ENCODE measurements around the gene AGER. TPM values are rescaled to one million over a fixed set of nuclear protein-coding genes. Genes with fewer than 3 reads are reported as not detected.

The AGER gene
- polyA plus RNA-seq, 1 of the 3 experiments (the other 2 are of a cell fraction) = 3.5 TPM

- POLR2A ChIA-PET = no interaction called here
- 67% methylated on average over 4 of the region's 4 CpGs for WGBS (ENCODE audit: low lambda C conversion rate)
These were observed 50.3 kb downstream of the AGER start for GRCh38 chr6:32133786-32134185.

GRCh38 chr6:32132110-32132509, 51.9 kb downstream of the AGER start:
- H2AFZ ChIP-seq (ENCODE audit: low read depth) = no peak overlapping the region
- H3K27ac ChIP-seq (ENCODE audit: low read depth in 2 of 2, low read length in 1 of 2) = no peak overlapping the region
- H3K4me2 ChIP-seq = no peak overlapping the region
- H3K79me2 ChIP-seq (ENCODE audit: insufficient read depth) = peaks cover 19% of the 10 kb centered on the region; the same call in 1 of the 2 replicates
- POLR2A ChIA-PET = no interaction called here
- no peaks in the 10 kb centered on the region for H3K27me3 ChIP-seq (ENCODE audit: insufficient read depth)
- CTCF ChIA-PET = interaction anchor here (6.2 kb wide), 1 partner anchor 14 kb away, joined by 43 read pairs; no protein-coding TSS in a partner anchor
- H3K9me3 ChIP-seq = no peaks in the 10 kb centered on the region
- no peak for DNase-seq
- H3K9ac ChIP-seq = no peak overlapping the region
- H4K20me1 ChIP-seq (ENCODE audit: insufficient read depth) = no peaks in the 10 kb centered on the region
- peaks cover 11 to 17% of the 10 kb centered on the region in 2 experiments; a peak in 2 of 4 replicates for H3K4me1 ChIP-seq (ENCODE audit: control insufficient read depth in 1 of 2, insufficient read depth in 2 of 2, low read depth in 1 of 2, low read length in 1 of 2)
- H3F3A ChIP-seq (replicated peaks; ENCODE audit: insufficient read depth) = peaks cover 5% of the 10 kb centered on the region
- no peak for TF ChIP-seq ZBTB33 (IDR thresholded peaks at IDR 0.05; ENCODE audit: borderline replicate concordance, low read depth)
- no peak for TF ChIP-seq MEF2A (IDR thresholded peaks at IDR 0.05; ENCODE audit: borderline replicate concordance, low read depth)
- no peak for TF ChIP-seq EZH2phosphoT487 (IDR thresholded peaks at IDR 0.05; ENCODE audit: borderline replicate concordance, low read depth)
- TF ChIP-seq USF1 (IDR thresholded peaks at IDR 0.05; ENCODE audit: borderline replicate concordance, low read depth) = no peak
- TF ChIP-seq FOXJ3 (CRISPR knock-in tag; IDR thresholded peaks at IDR 0.05) = no peak
- TF ChIP-seq, protein P1, sequence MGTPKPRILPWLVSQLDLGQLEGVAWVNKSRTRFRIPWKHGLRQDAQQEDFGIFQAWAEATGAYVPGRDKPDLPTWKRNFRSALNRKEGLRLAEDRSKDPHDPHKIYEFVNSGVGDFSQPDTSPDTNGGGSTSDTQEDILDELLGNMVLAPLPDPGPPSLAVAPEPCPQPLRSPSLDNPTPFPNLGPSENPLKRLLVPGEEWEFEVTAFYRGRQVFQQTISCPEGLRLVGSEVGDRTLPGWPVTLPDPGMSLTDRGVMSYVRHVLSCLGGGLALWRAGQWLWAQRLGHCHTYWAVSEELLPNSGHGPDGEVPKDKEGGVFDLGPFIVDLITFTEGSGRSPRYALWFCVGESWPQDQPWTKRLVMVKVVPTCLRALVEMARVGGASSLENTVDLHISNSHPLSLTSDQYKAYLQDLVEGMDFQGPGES (IDR thresholded peaks at IDR 0.05; ENCODE audit: low read depth, low read length) = no peak
- no peak for TF ChIP-seq RFX5 (IDR thresholded peaks at IDR 0.05; ENCODE audit: low read length)
- no peak for TF ChIP-seq NRF1 (IDR thresholded peaks at IDR 0.05; ENCODE audit: low read depth, low read length)
- TF ChIP-seq RXRA (IDR thresholded peaks at IDR 0.05; ENCODE audit: borderline replicate concordance, low read depth) = no peak
- no peak for TF ChIP-seq CHD2 (IDR thresholded peaks at IDR 0.05; ENCODE audit: low read length, partially characterized antibody)
- no peak for TF ChIP-seq NFIC (IDR thresholded peaks at IDR 0.05; ENCODE audit: borderline replicate concordance)
- TF ChIP-seq TCF12 (IDR thresholded peaks at IDR 0.05) = no peak
- no peak for TF ChIP-seq EP300 (IDR thresholded peaks at IDR 0.05; ENCODE audit: borderline replicate concordance in 1 of 2, low read depth in 1 of 2, low read length in 1 of 2)
- no peaks in the 10 kb centered on the region for H3K36me3 ChIP-seq (replicated peaks in 1 of 2; ENCODE audit: control insufficient read depth in 1 of 2, insufficient read depth in 2 of 2, low read length in 1 of 2)
- H3K9me2 ChIP-seq = no peaks in the 10 kb centered on the region
- no peak overlapping the region for H3K4me3 ChIP-seq (ENCODE audit: low read depth in 2 of 2, low read length in 1 of 2)

More at GRCh38 chr6:32133786-32134185, 50.3 kb downstream of the AGER start:
- no peak for DNase-seq
- Histone ChIP-seq H3K9me3 (no peaks in the 10 kb centered on the region), H3F3A (replicated peaks; ENCODE audit: insufficient read depth) (peaks cover 5% of the 10 kb centered on the region), H3K4me2 (no peak overlapping the region), H3K27ac (ENCODE audit: low read depth in 2 of 2, low read length in 1 of 2) (no peak overlapping the region), H3K79me2 (ENCODE audit: insufficient read depth) (peaks cover 10% of the 10 kb centered on the region; the same call in 1 of the 2 replicates), H3K9me2 (no peaks in the 10 kb centered on the region), H3K4me3 (ENCODE audit: low read depth in 2 of 2, low read length in 1 of 2) (no peak overlapping the region), H3K4me1 (ENCODE audit: control insufficient read depth in 1 of 2, insufficient read depth in 2 of 2, low read depth in 1 of 2, low read length in 1 of 2) (peaks cover 5 to 8% of the 10 kb centered on the region in 2 experiments; a peak in 1 of 4 replicates), H3K27me3 (ENCODE audit: insufficient read depth) (no peaks in the 10 kb centered on the region), H4K20me1 (ENCODE audit: insufficient read depth) (no peaks in the 10 kb centered on the region), H3K36me3 (replicated peaks in 1 of 2; ENCODE audit: control insufficient read depth in 1 of 2, insufficient read depth in 2 of 2, low read length in 1 of 2) (no peaks in the 10 kb centered on the region), H2AFZ (ENCODE audit: low read depth) (peak overlapping the region; percentile 54; the same call in 1 of the 2 replicates), H3K9ac (no peak overlapping the region)
- CTCF ChIA-PET = no interaction called here
- TF ChIP-seq CHD2 (IDR thresholded peaks at IDR 0.05; ENCODE audit: low read length, partially characterized antibody) = no peak
- no peak for TF ChIP-seq EP300 (IDR thresholded peaks at IDR 0.05; ENCODE audit: borderline replicate concordance in 1 of 2, low read depth in 1 of 2, low read length in 1 of 2)
- TF ChIP-seq NRF1 (IDR thresholded peaks at IDR 0.05; ENCODE audit: low read depth, low read length) = no peak
- TF ChIP-seq NFIC (IDR thresholded peaks at IDR 0.05; ENCODE audit: borderline replicate concordance) = no peak
- no peak for TF ChIP-seq USF2 (IDR thresholded peaks at IDR 0.05; ENCODE audit: borderline replicate concordance, low read depth, low read length)
- TF ChIP-seq FOXJ3 (CRISPR knock-in tag; IDR thresholded peaks at IDR 0.05) = no peak
- TF ChIP-seq FOSL2 (IDR thresholded peaks at IDR 0.05; ENCODE audit: borderline replicate concordance, low read depth) = no peak
- TF ChIP-seq TEAD4 (IDR thresholded peaks at IDR 0.05; ENCODE audit: borderline replicate concordance, insufficient read depth) = no peak
